ENCODE results near the gene LRRC3B.

DNA sequence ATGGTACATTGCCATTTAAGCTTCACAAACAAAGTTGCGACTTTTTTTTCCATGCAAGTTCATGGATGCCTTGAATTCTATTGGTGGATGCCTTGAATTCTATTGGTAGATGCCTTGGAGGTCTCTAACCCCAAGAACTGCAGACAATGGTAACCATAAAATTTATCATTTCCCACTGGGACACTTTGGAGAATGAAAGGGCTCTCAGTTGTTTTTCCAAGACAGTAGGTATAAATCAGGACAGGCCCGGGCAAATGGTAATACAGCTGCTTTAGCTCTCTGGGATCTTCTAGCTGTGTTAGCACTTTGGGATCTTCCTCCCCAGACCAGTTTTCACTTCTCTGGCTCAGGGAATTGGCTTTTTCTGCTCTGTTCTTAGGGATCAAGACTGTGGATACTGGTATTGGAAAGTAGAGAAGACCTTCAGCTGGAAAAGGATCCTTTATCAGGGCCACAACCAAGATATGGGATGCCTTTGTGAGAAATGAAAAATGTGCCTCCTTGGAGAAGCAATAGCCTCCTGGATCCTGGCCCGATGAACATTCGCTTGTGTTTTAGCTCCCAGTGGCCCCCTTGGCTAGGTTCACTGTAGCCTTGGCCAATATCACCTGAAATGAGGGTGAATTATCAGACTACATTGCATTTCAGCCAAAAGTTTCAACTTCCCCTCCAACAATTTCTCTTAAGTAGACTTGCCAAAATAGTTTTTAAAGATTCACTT, 8.3 kb downstream of the LRRC3B start:
- no peak for TF ChIP-seq POLR2AphosphoS5 (IDR thresholded peaks at IDR 0.05)
- TF ChIP-seq, protein P1, sequence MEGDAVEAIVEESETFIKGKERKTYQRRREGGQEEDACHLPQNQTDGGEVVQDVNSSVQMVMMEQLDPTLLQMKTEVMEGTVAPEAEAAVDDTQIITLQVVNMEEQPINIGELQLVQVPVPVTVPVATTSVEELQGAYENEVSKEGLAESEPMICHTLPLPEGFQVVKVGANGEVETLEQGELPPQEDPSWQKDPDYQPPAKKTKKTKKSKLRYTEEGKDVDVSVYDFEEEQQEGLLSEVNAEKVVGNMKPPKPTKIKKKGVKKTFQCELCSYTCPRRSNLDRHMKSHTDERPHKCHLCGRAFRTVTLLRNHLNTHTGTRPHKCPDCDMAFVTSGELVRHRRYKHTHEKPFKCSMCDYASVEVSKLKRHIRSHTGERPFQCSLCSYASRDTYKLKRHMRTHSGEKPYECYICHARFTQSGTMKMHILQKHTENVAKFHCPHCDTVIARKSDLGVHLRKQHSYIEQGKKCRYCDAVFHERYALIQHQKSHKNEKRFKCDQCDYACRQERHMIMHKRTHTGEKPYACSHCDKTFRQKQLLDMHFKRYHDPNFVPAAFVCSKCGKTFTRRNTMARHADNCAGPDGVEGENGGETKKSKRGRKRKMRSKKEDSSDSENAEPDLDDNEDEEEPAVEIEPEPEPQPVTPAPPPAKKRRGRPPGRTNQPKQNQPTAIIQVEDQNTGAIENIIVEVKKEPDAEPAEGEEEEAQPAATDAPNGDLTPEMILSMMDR (IDR thresholded peaks at IDR 0.05) = no peak
- TF ChIP-seq EP300 (IDR thresholded peaks at IDR 0.05) = no peak

All from stomach (tissue), 4 donors.